Measurements from ENCODE around the gene IRF2. TPM values are rescaled to one million over a fixed set of nuclear protein-coding genes. Genes with fewer than 3 reads are reported as not detected.

Gene IRF2
- total and polyA plus RNA-seq, 2 donors from 2014 or later: 16.8 to 42.8 TPM

GRCh38 chr4:184510401-184510800, 36.1 kb upstream of the IRF2 start:
- peaks cover 0 to 5% (median 0%) of the 10 kb centered on the region in 3 donors for H3K4me1 ChIP-seq (ENCODE audit: control insufficient read depth in 2 of 3, insufficient read depth in 2 of 3, low read depth in 1 of 3, low read length in 3 of 3)
- H3K4me3 ChIP-seq (ENCODE audit: low read length in 3 of 3): no peak overlapping the region
- no peak for TF ChIP-seq CTCF (IDR thresholded peaks at IDR 0.05; ENCODE audit: borderline replicate concordance, extremely low read depth, insufficient read depth)
- intact Hi-C loops (cut with DNase I): no loop called here
- DNase-seq: no peak
- H3K36me3 ChIP-seq (ENCODE audit: control insufficient read depth in 2 of 3, insufficient read depth in 3 of 3, low read length in 3 of 3): no peaks in the 10 kb centered on the region
- H3K9me3 ChIP-seq (ENCODE audit: control insufficient read depth in 2 of 3, insufficient read depth in 1 of 3, low read length in 3 of 3): peaks cover 0 to 4% (median 0%) of the 10 kb centered on the region in 3 donors
- FAIRE-seq: no peak
- H3K27ac ChIP-seq (ENCODE audit: low read depth in 2 of 2, low read length in 2 of 2): no peak overlapping the region
- H3K9ac ChIP-seq (ENCODE audit: low read length in 3 of 3): no peak overlapping the region
- H3K27me3 ChIP-seq (ENCODE audit: control insufficient read depth, insufficient read depth, low read length): no peaks in the 10 kb centered on the region

GRCh38 chr4:184506527-184507121, 32.3 kb upstream of the IRF2 start:
- Histone ChIP-seq H3K9ac (ENCODE audit: low read length in 3 of 3) (no peak overlapping the region), H3K4me3 (ENCODE audit: low read length in 3 of 3) (no peak overlapping the region), H3K27ac (ENCODE audit: low read depth in 2 of 2, low read length in 2 of 2) (no peak overlapping the region), H3K27me3 (ENCODE audit: control insufficient read depth, insufficient read depth, low read length) (no peaks in the 10 kb centered on the region), H3K9me3 (ENCODE audit: control insufficient read depth in 2 of 3, insufficient read depth in 1 of 3, low read length in 3 of 3) (peaks cover 0 to 4% (median 0%) of the 10 kb centered on the region in 3 donors), H3K4me1 (ENCODE audit: control insufficient read depth in 2 of 3, insufficient read depth in 2 of 3, low read depth in 1 of 3, low read length in 3 of 3) (no peaks in the 10 kb centered on the region), H3K36me3 (ENCODE audit: control insufficient read depth in 2 of 3, insufficient read depth in 3 of 3, low read length in 3 of 3) (no peaks in the 10 kb centered on the region)
- DNase-seq (peak in 1 of 5 donors; percentile 24), FAIRE-seq (no peak)
- TF ChIP-seq CTCF (IDR thresholded peaks at IDR 0.05; ENCODE audit: borderline replicate concordance, extremely low read depth, insufficient read depth): no peak
- intact Hi-C loops (cut with DNase I): no loop called here

GRCh38 chr4:184504385-184504784, 30.0 kb upstream of the IRF2 start:
- no peak for DNase-seq
- Histone ChIP-seq H3K27me3 (ENCODE audit: control insufficient read depth, insufficient read depth, low read length) (no peaks in the 10 kb centered on the region), H3K4me3 (ENCODE audit: low read length in 3 of 3) (no peak overlapping the region), H3K27ac (ENCODE audit: low read depth in 2 of 2, low read length in 2 of 2) (no peak overlapping the region), H3K4me1 (ENCODE audit: control insufficient read depth in 2 of 3, insufficient read depth in 2 of 3, low read depth in 1 of 3, low read length in 3 of 3) (no peaks in the 10 kb centered on the region), H3K36me3 (ENCODE audit: control insufficient read depth in 2 of 3, insufficient read depth in 3 of 3, low read length in 3 of 3) (no peaks in the 10 kb centered on the region), H3K9me3 (ENCODE audit: control insufficient read depth in 2 of 3, insufficient read depth in 1 of 3, low read length in 3 of 3) (peaks cover 0 to under 1% (median 0%) of the 10 kb centered on the region in 3 donors), H3K9ac (ENCODE audit: low read length in 3 of 3) (no peak overlapping the region)
- intact Hi-C loops (cut with DNase I): no loop called here
- no peak for FAIRE-seq
- TF ChIP-seq CTCF (IDR thresholded peaks at IDR 0.05; ENCODE audit: borderline replicate concordance, extremely low read depth, insufficient read depth): no peak

GRCh38 chr4:184503869-184504300, 29.5 kb upstream of the IRF2 start:
- Histone ChIP-seq H3K9me3 (ENCODE audit: control insufficient read depth in 2 of 3, insufficient read depth in 1 of 3, low read length in 3 of 3) (peaks cover 0 to under 1% (median 0%) of the 10 kb centered on the region in 3 donors), H3K27me3 (ENCODE audit: control insufficient read depth, insufficient read depth, low read length) (no peaks in the 10 kb centered on the region), H3K36me3 (ENCODE audit: control insufficient read depth in 2 of 3, insufficient read depth in 3 of 3, low read length in 3 of 3) (no peaks in the 10 kb centered on the region), H3K4me1 (ENCODE audit: control insufficient read depth in 2 of 3, insufficient read depth in 2 of 3, low read depth in 1 of 3, low read length in 3 of 3) (no peaks in the 10 kb centered on the region), H3K4me3 (ENCODE audit: low read length in 3 of 3) (no peak overlapping the region), H3K9ac (ENCODE audit: low read length in 3 of 3) (no peak overlapping the region), H3K27ac (ENCODE audit: low read depth in 2 of 2, low read length in 2 of 2) (no peak overlapping the region)
- intact Hi-C loops (cut with DNase I): no loop called here
- FAIRE-seq (no peak), DNase-seq (no peak)
- no peak for TF ChIP-seq CTCF (IDR thresholded peaks at IDR 0.05; ENCODE audit: borderline replicate concordance, extremely low read depth, insufficient read depth)
